Measurements from ENCODE around the gene RNF144A.

RNF144A gene

GRCh38 chr2:7077660-7078267 lies 160.6 kb downstream of the RNF144A start:
- DNase-seq (ENCODE audit: low read depth), result no peak
- TF ChIP-seq CTCF (IDR thresholded peaks at IDR 0.05; ENCODE audit: insufficient read depth, low read depth, low read length, missing control alignments), result no peak
- no peak overlapping the region for H3K4me3 ChIP-seq (ENCODE audit: low read depth, low read length)

DNA sequence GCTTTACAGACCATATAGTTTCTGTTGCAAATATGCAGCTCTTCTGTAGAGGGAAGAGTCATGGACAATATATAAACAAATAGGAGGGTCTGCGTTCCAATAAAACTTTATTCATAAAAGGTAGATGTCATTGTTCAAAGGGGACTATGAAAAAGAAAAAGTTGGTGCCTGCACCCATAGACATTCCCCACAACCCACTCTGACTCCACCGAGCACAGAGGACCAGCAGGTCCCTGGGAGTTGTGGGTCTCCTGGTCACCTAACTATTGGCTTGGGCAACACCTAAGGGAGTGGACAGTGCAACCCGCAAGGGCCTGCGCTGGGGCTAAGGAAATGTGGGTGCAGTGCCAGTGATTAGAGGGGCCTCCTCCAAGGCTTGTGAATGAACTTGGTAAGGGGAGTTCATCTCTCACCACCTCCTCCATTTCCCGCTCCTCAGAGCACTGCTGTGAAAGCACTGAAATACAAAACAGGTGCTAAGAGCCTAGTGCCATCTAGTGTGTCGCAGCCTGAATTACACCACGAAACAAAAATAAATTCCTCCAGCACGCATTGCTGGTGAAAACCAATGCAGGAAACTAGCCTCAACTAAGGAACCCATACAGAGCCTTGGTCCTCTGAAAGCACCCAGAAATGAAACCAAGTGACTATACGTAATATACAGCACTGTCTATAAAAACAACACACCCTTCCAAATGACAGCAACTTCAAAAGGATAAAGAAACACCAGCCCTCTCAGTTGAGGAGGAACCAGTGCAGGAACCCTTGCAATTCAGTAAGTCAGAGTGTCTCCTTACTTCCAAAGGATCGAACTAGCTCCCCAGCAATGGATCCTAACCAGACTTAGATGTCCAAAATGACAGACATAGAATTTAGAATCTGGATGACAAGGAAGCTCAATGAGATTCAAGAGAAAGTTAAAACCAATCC lies 166.6 kb downstream of the RNF144A start:
- peak; percentile 68 for DNase-seq (ENCODE audit: low read depth)
- H3K4me3 ChIP-seq (ENCODE audit: low read depth, low read length), result no peak overlapping the region
- TF ChIP-seq CTCF (IDR thresholded peaks at IDR 0.05; ENCODE audit: insufficient read depth, low read depth, low read length, missing control alignments), result peak; percentile 70

DNA sequence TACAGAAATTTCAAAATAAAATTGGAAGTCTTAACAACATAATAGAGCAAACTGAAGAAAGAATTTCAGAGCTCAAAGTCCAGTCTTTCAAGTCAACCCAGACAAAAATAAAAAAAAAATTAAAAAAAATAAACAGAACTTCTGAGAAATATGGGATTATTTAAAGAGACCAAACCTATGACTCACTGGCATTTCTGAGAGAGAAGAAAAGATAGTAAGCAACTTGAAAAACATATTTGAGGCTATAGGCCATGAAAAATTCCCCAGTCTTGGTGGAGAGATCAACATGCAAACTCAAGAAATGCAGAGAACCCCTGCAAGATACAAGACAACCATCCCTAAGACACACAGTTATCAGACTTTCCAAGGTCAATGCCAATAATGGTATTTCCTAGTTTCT lies 167.4 kb downstream of the RNF144A start:
- DNase-seq (ENCODE audit: low read depth), result no peak
- TF ChIP-seq CTCF (IDR thresholded peaks at IDR 0.05; ENCODE audit: insufficient read depth, low read depth, low read length, missing control alignments), result no peak
- H3K4me3 ChIP-seq (ENCODE audit: low read depth, low read length), result no peak overlapping the region

DNA sequence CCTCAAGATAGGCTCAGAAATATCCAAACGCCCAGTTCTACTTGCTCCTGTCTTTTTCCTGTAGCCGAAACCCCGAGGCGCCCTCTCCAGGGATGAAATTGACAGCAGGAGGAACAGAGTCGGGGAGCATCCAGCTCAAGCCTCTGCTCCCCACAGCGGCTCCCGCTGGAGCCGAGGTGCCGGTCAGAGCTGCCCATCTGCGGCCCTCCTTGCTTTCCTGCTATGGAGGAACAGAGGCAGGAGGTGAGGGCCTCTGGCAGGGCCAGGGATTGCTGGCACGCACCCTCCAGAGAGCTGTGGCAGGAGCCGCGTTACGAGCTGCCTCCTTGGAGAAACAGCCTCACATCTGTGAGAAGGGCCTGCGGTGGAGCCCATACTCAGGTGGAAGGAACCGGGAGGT lies 172.1 kb downstream of the RNF144A start:
- no peak for DNase-seq (ENCODE audit: low read depth)
- no peak for TF ChIP-seq CTCF (IDR thresholded peaks at IDR 0.05; ENCODE audit: insufficient read depth, low read depth, low read length, missing control alignments)
- H3K4me3 ChIP-seq (ENCODE audit: low read depth, low read length), result no peak overlapping the region

DNA sequence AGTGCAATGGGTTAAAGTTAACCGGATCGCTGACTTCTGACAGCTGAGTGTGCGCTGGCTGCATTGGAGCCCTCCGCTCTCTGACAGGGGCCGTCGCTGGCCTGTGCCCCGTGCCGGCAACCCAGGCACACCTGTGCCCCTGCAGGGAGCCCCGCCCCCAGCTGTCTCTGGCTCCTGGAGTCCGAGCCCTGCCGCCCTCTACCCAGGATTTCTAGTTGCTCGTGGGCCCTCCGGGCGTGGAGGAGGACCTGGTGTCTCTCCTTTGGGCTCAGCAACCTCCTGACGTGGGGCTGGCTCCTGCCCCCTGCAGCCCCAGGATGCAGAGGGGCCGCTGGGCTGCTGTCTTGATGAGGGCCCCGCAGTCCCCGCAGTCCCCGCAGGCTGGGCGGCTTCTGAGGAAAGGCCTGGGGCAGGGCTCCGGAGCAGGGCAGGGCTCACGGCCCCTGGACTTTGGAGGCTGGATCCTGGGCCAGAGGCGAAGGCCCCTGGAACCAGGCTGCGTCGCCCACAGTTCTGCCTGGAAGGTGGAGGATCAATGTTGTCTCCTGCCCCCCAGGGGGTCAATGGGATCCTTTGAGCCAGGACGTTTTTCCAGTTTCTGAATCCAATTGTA lies 172.8 kb downstream of the RNF144A start:
- no peak for DNase-seq (ENCODE audit: low read depth)
- no peak overlapping the region for H3K4me3 ChIP-seq (ENCODE audit: low read depth, low read length)
- no peak for TF ChIP-seq CTCF (IDR thresholded peaks at IDR 0.05; ENCODE audit: insufficient read depth, low read depth, low read length, missing control alignments)

DNA sequence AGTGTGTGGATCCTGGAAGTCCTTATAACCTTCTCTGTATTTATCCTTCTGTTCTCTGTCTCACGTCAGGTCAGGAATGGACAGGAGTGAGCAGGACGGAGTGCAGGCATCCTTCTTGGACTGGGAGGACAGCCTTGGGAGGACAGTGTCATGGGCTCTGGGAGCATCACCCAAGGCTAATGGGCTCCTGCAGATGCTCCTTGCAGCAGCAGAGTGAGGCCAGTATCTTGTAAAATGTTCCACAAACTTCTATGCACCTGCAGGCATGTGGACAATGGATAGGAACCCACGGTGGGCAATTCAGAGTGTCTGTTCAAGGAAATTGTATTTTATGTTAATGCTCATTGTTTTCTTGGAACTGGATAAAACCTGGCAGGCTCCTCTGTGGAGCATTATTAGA lies 176.2 kb downstream of the RNF144A start:
- H3K4me3 ChIP-seq (ENCODE audit: low read depth, low read length), result no peak overlapping the region
- DNase-seq (ENCODE audit: low read depth), result no peak
- no peak for TF ChIP-seq CTCF (IDR thresholded peaks at IDR 0.05; ENCODE audit: insufficient read depth, low read depth, low read length, missing control alignments)

Data from GM12865 (cell line).